ENCODE data around the gene KCNJ5.

KCNJ5 gene

GRCh38 chr11:128889657-128890213, 1.4 kb upstream of the KCNJ5 start (continued):
- TF ChIP-seq ARNTL (CRISPR knock-in tag; IDR thresholded peaks at IDR 0.05; ENCODE audit: borderline replicate concordance, low read depth) (no peak), CSRNP3 (CRISPR knock-in tag; IDR thresholded peaks at IDR 0.05) (no peak)

- TF ChIP-seq PPARA (CRISPR knock-in tag; IDR thresholded peaks at IDR 0.05; ENCODE audit: borderline replicate concordance) (no peak), BACH2 (CRISPR knock-in tag; IDR thresholded peaks at IDR 0.05; ENCODE audit: borderline replicate concordance) (no peak), POU6F1 (CRISPR knock-in tag; IDR thresholded peaks at IDR 0.05; ENCODE audit: borderline replicate concordance, low read depth) (no peak), SNAI2 (CRISPR knock-in tag; IDR thresholded peaks at IDR 0.05) (no peak), ISL1 (CRISPR knock-in tag; IDR thresholded peaks at IDR 0.05) (no peak), RARB (CRISPR knock-in tag; IDR thresholded peaks at IDR 0.05) (no peak), ZFP3 (CRISPR knock-in tag; IDR thresholded peaks at IDR 0.05) (no peak), TOX (CRISPR knock-in tag; IDR thresholded peaks at IDR 0.05; ENCODE audit: borderline replicate concordance) (no peak)
- no peak; the same call in 2 of the 3 replicates for ATAC-seq
Measured at GRCh38 chr11:128890216-128890542, 977 bp upstream of the KCNJ5 start.

DNA sequence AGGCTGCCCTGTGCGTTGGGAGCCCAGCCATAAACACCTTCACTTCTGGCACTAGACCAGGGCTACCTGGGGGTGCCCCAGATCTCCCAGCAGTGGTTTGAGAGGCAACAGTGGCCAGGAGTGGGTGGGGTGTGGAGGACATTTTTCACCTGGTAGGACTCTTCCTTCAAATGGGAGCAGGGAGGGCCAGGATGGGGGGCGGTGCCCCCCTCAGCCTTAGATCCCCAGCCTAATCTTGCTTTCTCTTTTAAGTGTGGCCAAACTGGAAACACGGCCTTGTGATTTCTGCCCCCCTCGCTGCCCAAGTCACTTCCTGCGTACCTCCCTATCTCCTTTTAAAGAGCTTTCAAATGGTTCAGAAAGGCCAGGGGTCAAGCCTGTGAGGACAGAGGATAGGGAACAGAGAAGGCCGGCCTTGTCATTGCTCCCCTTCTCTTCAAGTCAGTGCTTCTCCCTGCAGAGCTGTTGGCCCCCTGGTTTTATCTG, 800 bp downstream of the KCNJ5 start:
- TF ChIP-seq PATZ1 (CRISPR knock-in tag; IDR thresholded peaks at IDR 0.05; ENCODE audit: borderline replicate concordance), result no peak
- TF ChIP-seq, protein P1, sequence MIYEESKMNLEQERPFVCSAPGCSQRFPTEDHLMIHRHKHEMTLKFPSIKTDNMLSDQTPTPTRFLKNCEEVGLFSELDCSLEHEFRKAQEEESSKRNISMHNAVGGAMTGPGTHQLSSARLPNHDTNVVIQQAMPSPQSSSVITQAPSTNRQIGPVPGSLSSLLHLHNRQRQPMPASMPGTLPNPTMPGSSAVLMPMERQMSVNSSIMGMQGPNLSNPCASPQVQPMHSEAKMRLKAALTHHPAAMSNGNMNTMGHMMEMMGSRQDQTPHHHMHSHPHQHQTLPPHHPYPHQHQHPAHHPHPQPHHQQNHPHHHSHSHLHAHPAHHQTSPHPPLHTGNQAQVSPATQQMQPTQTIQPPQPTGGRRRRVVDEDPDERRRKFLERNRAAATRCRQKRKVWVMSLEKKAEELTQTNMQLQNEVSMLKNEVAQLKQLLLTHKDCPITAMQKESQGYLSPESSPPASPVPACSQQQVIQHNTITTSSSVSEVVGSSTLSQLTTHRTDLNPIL (CRISPR knock-in tag; IDR thresholded peaks at IDR 0.05; ENCODE audit: low read depth), result no peak
- ATAC-seq, result no peak

DNA sequence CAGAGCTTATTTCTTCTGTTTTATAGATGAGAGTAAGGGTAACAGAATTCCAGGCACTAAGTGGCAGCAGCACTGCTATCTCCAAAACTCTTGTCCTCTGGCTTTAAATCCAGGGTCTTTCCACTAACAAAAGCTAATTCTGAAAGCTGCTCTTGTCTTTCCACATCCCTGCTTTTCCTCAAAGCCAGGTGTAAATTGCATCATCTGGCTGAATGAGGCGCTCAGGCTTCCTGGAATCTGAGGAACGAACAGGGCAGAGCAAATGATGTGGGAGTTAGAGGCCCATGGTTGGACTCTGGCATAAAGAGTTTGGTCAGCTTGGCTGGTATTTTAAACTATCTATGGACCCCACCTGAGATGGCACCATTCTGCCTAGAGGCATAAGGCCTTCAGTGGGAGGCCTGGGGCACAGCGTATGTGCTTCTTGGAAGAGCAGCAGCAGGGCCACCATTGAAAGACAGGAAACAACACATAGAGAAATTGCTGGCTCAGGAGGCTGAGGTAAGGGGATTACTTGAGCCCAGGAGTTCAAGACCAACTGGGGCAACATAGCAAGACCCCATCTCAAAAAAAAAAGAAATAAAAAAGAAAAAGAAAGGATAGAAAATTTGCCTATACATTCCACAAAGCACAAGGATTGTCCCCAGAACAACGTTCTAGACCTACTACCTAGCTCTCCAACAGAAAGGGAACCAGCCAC, 1.9 kb downstream of the KCNJ5 start:
- TF ChIP-seq ZNF8 (CRISPR knock-in tag; IDR thresholded peaks at IDR 0.05) (no peak), SNAI2 (CRISPR knock-in tag; IDR thresholded peaks at IDR 0.05) (no peak), ZC3H10 (CRISPR knock-in tag; IDR thresholded peaks at IDR 0.05) (no peak), ARNTL (CRISPR knock-in tag; IDR thresholded peaks at IDR 0.05; ENCODE audit: borderline replicate concordance, low read depth) (no peak), BACH2 (CRISPR knock-in tag; IDR thresholded peaks at IDR 0.05; ENCODE audit: borderline replicate concordance) (no peak), ZFP3 (CRISPR knock-in tag; IDR thresholded peaks at IDR 0.05) (no peak), PPARA (CRISPR knock-in tag; IDR thresholded peaks at IDR 0.05; ENCODE audit: borderline replicate concordance) (no peak), ZNF70 (CRISPR knock-in tag; IDR thresholded peaks at IDR 0.05) (no peak), OSR1 (CRISPR knock-in tag; IDR thresholded peaks at IDR 0.05) (no peak), ZNF565 (CRISPR knock-in tag; conservative IDR thresholded peaks at IDR 0.05; ENCODE audit: low read depth) (no peak), TCF4 (CRISPR knock-in tag; IDR thresholded peaks at IDR 0.05; ENCODE audit: borderline replicate concordance) (no peak), POU6F1 (CRISPR knock-in tag; IDR thresholded peaks at IDR 0.05; ENCODE audit: borderline replicate concordance, low read depth) (no peak)
- TF ChIP-seq, protein P1 (CRISPR knock-in tag; IDR thresholded peaks at IDR 0.05; ENCODE audit: low read depth), result no peak
- no peak for ATAC-seq
